ENCODE results near the gene TRAIP. TPM values are rescaled to one million over a fixed set of nuclear protein-coding genes. Genes with fewer than 3 reads are reported as not detected.

The TRAIP gene
- total RNA-seq, 2 donors from 2014 or later = 2.8 to 7.7 TPM

GRCh38 chr3:49901366-49902339 is 45.3 kb upstream of the TRAIP start:
- no peaks in the 10 kb centered on the region for H3K36me3 ChIP-seq
- no peaks in the 10 kb centered on the region for H3K27me3 ChIP-seq (replicated peaks; ENCODE audit: insufficient read depth)
- peak overlapping the region; percentile 45 to 55 for H3K27ac ChIP-seq
- H3K4me3 ChIP-seq = no peak overlapping the region
- peaks cover 6% of the 10 kb centered on the region for H3K4me1 ChIP-seq (replicated peaks)
- WGBS = 49% methylated on average over 11 of the region's 11 CpGs
- DNase-seq (ENCODE audit: low spot score) = no peak
- intact Hi-C loops (cut with DNase I) = no loop called here
- TF ChIP-seq CTCF (IDR thresholded peaks at IDR 0.05) = no peak
- TF ChIP-seq POLR2AphosphoS5 (IDR thresholded peaks at IDR 0.05) = no peak
- no peak for TF ChIP-seq POLR2A (IDR thresholded peaks at IDR 0.05)
- H3K9me3 ChIP-seq = no peaks in the 10 kb centered on the region

GRCh38 chr3:49900491-49901153 is 44.3 kb upstream of the TRAIP start:
- Histone ChIP-seq H3K27me3 (replicated peaks; ENCODE audit: insufficient read depth) (no peaks in the 10 kb centered on the region), H3K9me3 (no peaks in the 10 kb centered on the region), H3K36me3 (no peaks in the 10 kb centered on the region), H3K27ac (peak overlapping the region; percentile 45 to 55), H3K4me1 (replicated peaks) (peaks cover 4% of the 10 kb centered on the region), H3K4me3 (no peak overlapping the region)
- TF ChIP-seq CTCF (IDR thresholded peaks at IDR 0.05) (peak in 1 of 4 experiments; percentile 16), POLR2AphosphoS5 (IDR thresholded peaks at IDR 0.05) (peak; percentile 56), POLR2A (IDR thresholded peaks at IDR 0.05) (no peak)
- 48% methylated on average over 8 of the region's 8 CpGs for WGBS
- peak; percentile 73 for DNase-seq (ENCODE audit: low spot score)
- intact Hi-C loops (cut with DNase I) = no loop called here

DNA sequence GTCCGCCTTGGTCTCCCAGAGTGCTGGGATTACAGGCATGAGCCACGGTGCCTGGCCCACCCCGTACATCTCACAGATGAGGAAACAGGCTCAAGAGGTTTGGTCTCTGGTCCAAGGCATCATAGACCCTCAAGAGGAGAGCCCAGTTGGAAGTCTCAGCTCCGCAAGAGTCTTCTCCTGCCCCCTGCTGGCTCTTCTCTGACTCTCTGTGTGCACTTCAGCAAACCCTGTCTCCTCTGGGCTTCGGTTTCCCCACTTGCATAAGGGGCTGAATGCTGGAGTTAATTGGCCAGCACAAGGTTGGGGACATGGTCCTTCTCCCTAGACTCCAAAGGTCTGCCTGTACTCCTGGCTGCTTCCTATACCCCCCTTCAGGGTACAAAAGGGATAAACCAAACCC is 43.5 kb upstream of the TRAIP start:
- intact Hi-C loops (cut with DNase I) = no loop called here
- no peaks in the 10 kb centered on the region for H3K9me3 ChIP-seq
- TF ChIP-seq POLR2A (IDR thresholded peaks at IDR 0.05) = no peak
- no peak for TF ChIP-seq POLR2AphosphoS5 (IDR thresholded peaks at IDR 0.05)
- TF ChIP-seq CTCF (IDR thresholded peaks at IDR 0.05) = no peak
- peaks cover 4% of the 10 kb centered on the region for H3K4me1 ChIP-seq (replicated peaks)
- H3K4me3 ChIP-seq = no peak overlapping the region
- no peaks in the 10 kb centered on the region for H3K27me3 ChIP-seq (replicated peaks; ENCODE audit: insufficient read depth)
- H3K36me3 ChIP-seq = no peaks in the 10 kb centered on the region
- H3K27ac ChIP-seq = no peak overlapping the region
- WGBS = 83% methylated on average over 5 of the region's 5 CpGs
- no peak for DNase-seq (ENCODE audit: low spot score)

GRCh38 chr3:49898991-49899390 is 42.6 kb upstream of the TRAIP start:
- H3K4me3 ChIP-seq = no peak overlapping the region
- intact Hi-C loops (cut with DNase I) = no loop called here
- WGBS = 86% methylated on average over 6 of the region's 6 CpGs

More at GRCh38 chr3:49898991-49899390, 42.6 kb upstream of the TRAIP start:
- no peak overlapping the region for H3K27ac ChIP-seq
- no peak for DNase-seq (ENCODE audit: low spot score)
- no peaks in the 10 kb centered on the region for H3K36me3 ChIP-seq
- H3K9me3 ChIP-seq = no peaks in the 10 kb centered on the region
- H3K27me3 ChIP-seq (replicated peaks; ENCODE audit: insufficient read depth) = no peaks in the 10 kb centered on the region
- no peak for TF ChIP-seq POLR2AphosphoS5 (IDR thresholded peaks at IDR 0.05)
- TF ChIP-seq POLR2A (IDR thresholded peaks at IDR 0.05) = no peak
- no peak for TF ChIP-seq CTCF (IDR thresholded peaks at IDR 0.05)
- H3K4me1 ChIP-seq (replicated peaks) = peaks cover 4% of the 10 kb centered on the region

All from prostate gland (tissue), 2 donors.